Activated CD8-positive, alpha-beta memory T cell treated with anti-CD3 and anti-CD28 coated beads for 36 hours (primary cell): ENCODE data around the gene R3HDM2. TPM values are rescaled to one million over a fixed set of nuclear protein-coding genes. Genes with fewer than 3 reads are reported as not detected.
"Not testable (repeated sequence)": the region's sequence is repeated elsewhere in the genome, so short reads cannot be mapped to it uniquely, and the experiment has no call there.

ENCODE experiments used
- CTCF ChIA-PET: fragments of 350-600 bp; sonication (Branson Sonifier 250); formaldehyde crosslinking; loops from one replicate; lab custom pipeline; 2021; ENCODE audit warnings: antibody characterized with exemption; lab: Charles Lee
- POLR2A ChIA-PET: fragments of 350-600 bp; sonication (Branson Sonifier 250); formaldehyde crosslinking; loops from one replicate; lab custom pipeline; 2021; ENCODE audit warnings: antibody characterized with exemption; lab: Charles Lee
- total RNA-seq, 2 experiments: library from RNA; stranded (reverse); gene quantifications; one replicate each; pipeline ENCODE4 v1.2.3, GENCODE V29; 2021

Gene R3HDM2
- total RNA-seq, 2 experiments from 2014 or later = 28.0 to 29.7 TPM

DNA sequence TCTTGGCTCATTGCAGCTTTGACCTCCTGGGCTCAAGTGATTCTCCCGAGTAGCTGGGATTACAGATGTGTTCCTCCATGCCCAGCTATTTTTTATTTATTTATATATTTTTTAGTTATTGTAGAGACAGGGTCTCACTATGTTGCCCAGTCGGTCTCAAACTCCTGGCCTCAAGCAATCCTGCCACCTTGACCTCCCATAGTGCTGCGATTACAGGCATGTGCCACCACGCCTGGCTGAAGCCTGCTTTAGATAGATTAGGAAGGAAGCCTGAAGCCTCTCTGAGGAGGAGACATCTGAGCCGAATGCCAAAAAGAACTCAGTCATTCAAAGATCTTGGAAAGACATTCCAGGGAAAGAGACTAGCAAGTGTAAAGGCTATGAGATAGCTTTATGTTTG lies 13.9 kb upstream of the R3HDM2 start:
- POLR2A ChIA-PET = no interaction called here

DNA sequence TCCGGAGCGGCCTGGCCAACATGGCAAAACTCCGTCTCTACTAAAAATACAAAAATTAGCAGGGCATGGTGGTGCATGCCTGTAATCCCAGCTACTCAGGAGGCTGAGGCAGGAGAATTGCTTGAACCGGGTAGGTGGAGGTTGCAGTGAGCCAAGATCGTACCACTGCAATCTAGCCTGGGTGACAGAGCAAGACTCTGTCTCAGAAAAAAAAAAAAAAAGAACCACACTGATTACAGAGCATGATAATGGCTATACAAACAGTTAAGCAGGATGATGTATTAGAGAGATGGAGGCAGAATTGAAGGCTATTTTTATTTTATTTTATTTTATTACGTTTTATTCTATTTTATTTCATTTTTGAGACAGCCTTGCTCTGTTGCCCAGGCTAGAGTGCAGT lies 13.5 kb upstream of the R3HDM2 start:
- CTCF ChIA-PET, POLR2A ChIA-PET: not testable (repeated sequence)

More for the DNA sequence above, 13.9 kb upstream of the R3HDM2 start:
- CTCF ChIA-PET = no interaction called here

DNA sequence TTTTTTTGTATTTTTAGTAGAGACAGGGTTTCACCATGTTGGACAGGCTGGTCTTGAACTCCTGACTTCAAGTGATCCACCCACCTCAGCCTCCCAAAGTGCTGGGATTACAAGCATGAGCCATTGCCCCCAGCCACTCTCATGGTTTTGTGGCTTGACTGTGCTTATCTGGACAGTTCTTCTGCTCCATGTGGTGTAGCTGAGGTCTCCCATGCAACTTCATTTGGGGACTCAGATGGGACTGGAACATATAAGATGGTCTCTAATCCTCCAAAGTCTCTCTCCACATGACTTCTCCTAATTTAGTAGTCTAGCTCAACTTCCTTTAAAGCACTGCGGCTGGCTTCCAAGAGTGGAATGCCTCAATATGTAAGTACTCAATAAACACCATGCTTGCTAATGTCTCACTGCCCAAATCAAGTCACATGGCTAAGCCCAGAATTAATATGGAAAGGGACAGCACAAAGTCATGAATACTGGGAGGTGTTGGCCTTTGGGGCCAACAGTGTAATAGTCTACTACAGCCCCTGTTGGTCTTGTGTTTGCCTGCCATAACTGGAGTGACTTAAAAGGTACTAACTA lies 11.1 kb upstream of the R3HDM2 start:
- ChIA-PET POLR2A (no interaction called here), CTCF (interaction anchor here (2.3 kb wide), 1 partner anchor 11 kb away, joined by 10 read pairs; no protein-coding TSS in a partner anchor)

DNA sequence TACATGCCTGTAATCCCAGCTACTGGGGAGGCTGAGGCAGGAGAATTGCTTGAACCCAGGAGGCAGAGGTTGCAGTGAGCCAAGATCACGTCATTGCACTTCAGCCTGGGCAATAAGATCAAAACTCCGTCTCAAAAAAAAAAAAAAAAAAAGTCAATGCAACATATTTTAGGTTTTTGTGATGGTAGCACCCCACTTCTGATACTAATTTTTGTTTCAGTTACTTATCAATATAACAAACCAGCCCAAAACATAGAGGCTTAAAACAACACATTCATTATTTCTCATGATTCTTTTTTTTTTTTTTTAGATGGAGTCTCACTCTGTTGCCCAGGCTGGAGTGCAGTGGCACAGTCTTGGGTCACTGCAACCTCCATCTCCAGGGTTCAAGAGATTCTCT lies 10.6 kb upstream of the R3HDM2 start:
- CTCF ChIA-PET = interaction anchor here (2.3 kb wide), 1 partner anchor 11 kb away, joined by 10 read pairs; no protein-coding TSS in a partner anchor
- POLR2A ChIA-PET = not testable (repeated sequence)

DNA sequence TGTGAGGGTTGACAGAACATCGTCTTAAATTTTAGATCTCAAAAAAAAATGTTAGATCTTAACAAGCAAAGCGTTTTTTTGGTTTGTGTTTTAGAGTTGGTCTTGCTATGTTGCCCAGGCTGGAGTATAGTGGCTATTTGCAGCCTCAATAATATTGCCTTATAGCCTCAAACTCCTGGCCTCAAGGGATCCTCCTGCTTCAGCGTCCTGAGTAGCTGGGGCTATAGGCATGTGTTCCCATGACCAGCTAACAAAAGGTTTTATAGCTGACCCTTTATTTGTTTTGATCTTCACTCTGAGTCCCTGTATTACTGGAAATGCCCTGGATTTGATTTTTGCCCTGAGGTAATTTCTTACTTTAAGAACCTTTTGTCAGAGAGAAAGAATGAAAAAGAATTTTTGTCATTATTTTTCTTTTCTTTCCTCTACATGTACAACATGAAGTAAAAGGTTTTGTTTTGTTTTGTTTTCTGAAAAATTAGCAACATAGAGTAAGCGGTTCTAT lies 9.0 kb upstream of the R3HDM2 start:
- CTCF ChIA-PET = no interaction called here
- POLR2A ChIA-PET = no interaction called here

DNA sequence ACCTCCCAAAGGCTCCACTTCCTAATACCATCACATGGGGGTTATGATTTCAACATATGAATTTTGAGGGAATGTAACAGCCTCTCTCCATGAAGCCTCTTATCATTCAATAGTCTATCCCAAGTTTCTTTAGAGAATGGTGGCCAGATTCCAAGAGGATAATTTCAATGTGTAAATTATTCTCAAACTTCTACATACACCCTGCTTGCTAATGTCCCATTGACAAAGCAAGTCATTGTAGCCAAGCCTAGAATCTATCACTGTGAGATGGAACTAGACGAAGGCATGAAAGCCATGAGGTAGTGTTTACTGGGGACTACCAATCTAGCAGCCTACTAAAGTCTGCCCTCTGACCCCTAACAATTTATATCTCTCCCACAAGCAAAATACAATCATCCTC lies 7.6 kb upstream of the R3HDM2 start:
- POLR2A ChIA-PET = no interaction called here

DNA sequence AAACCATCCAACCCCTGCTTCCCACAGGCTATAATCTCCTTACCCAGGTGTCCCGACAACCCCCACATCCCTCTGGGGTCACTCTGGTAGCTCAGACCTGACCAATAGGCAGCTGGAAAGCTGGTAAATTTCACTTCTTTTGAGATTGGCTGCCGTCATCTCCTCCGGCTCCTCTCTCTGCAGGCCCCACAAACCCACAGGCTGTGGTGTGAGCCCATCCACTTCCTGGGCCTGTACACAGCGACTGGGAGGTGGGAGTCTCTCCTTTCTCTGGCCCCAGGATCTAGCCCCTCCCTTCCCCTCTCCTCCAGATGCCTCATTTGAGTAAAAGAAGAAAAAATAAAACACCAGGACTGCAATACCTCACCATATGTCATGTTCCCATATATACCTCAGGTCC lies 4.5 kb upstream of the R3HDM2 start:
- ChIA-PET POLR2A (no interaction called here), CTCF (interaction anchor here (0.7 to 1.2 kb wide), 5 partner anchors 24 to 194 kb away, joined by 3 to 5 read pairs (median 3); partner anchors contain the start of gene GLI1)

More for the DNA sequence above, 7.6 kb upstream of the R3HDM2 start:
- CTCF ChIA-PET = interaction anchor here (0.6 to 1.4 kb wide), 2 partner anchors 15 to 46 kb away, joined by 3 to 4 read pairs; no protein-coding TSS in a partner anchor

DNA sequence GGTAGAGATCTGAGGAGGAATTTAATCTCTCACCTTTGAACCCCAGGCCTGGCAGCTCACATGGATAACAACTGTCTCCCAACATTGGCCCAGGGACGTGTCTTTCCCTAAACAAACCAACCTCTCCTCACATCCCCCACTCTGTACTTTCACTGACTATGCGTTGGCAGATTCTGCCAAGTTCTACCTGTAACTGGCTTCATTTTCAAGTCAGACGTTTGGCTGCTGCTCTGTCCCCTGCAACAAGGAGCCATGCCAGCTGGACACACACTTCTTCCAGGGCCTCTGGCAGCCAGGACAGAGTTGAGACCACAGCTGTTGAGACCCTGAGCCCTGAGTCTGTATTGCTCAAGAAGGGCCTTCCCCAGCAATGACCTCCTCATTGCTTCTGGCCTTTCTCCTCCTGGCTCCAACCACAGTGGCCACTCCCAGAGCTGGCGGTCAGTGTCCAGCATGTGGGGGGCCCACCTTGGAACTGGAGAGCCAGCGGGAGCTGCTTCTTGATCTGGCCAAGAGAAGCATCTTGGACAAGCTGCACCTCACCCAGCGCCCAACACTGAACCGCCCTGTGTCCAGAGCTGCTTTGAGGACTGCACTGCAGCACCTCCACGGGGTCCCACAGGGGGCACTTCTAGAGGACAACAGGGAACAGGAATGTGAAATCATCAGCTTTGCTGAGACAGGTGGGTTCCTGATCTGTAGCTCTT lies 3.8 kb upstream of the R3HDM2 start, which contains the start of gene INHBC:
Gene INHBC (plus strand): TSS at position 268 of the 707 bp plus-strand sequence. CDS start 103 bp downstream, at position 371.
- ChIA-PET CTCF (interaction anchor here (0.8 to 1.2 kb wide), 5 partner anchors 24 to 193 kb away, joined by 3 to 5 read pairs (median 3); partner anchors contain the start of gene GLI1), POLR2A (no interaction called here)

DNA sequence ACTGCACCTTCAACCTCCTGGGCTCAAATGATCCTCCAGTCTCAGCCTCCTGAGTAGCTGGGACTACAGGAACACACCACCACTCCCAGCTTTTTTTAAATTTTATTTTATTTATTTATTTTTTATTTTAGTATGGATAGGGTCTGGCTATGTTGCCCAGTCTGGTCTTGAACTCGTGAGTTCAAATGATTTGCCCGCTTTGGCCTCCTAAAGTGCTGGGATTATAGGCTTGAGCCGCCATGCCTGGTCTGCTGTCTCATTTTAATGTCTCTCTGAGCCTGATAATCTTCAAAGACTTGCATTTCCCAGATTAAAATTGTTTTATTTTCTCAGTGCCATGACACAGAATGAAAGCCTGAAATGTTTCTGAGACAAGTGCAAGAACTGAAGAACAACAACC lies 2.5 kb upstream of the R3HDM2 start:
- POLR2A ChIA-PET = no interaction called here
- CTCF ChIA-PET = interaction anchor here (0.6 to 1.6 kb wide), 4 partner anchors 14 to 51 kb away, joined by 3 to 5 read pairs (median 4); no protein-coding TSS in a partner anchor

DNA sequence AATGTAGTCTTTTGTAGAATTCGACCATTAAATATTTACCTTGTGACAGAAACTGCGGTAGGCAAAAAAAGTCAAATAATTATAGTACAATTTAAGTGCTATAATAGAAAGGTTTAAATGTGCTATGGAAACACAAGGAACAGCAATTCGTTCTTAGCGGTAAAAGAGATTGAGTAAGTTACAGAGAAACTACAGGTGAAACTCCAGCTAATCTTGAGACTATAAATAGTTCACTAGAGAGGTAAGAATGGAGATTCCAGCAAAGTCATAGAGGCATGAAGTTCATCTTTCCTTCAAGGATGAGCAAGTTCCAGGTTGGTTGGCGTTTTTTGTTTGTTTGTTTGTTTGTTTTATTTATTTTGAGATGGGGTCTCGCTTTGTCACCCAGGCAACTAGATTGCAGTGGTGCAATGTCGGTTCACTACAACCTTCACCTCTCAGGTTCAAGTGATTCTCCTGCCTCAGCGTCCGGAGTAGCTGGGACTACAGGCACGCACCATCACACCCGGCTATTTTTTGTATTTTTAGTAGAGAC lies 878 bp upstream of the R3HDM2 start:
- POLR2A ChIA-PET = no interaction called here
- CTCF ChIA-PET = interaction anchor here (0.6 to 1.6 kb wide), 4 partner anchors 19 to 114 kb away, joined by 3 to 5 read pairs (median 4); no protein-coding TSS in a partner anchor

DNA sequence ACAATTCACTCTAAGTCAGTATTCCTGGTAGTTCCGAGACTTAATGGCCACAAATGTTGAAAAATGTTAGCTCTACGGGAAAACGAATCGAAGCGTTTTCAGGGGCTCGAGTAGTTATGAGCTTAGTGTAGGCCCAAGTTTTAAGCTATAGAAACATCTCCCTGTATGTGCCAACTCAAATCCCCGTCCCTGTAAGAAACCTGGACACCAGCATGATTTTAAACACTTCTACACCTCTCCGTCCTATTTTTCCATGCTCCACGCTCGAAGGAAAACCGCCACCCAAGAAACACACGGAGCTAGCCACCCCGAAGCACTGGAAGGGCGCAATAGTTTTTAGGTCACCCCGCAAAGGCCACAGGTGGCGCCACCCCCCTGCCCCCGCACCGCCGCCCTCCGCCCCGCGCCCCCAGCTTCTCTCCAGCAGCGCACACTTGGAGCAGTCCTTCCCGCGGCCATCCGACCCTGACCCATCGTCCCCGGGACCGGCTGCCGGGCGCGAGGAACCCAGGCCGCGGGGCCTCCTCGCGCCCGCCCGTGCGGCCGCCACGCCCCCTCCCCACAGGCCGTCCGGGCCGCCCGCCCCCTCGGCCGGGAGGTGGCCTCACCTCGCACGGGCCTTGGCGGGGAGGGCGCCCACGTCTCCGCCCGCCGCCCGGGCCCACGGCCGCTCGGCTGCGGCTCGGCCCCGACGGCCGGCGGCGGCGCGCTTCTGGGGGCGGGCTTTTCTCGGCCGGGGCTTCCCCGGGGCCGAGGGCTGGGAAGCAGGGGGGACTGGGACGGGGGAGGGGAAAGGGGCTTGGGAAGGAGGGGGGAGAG lies 522 bp downstream of the R3HDM2 start:
- POLR2A ChIA-PET = interaction anchor here (0.7 to 1.2 kb wide), 8 partner anchors 22 to 201 kb away, joined by 3 to 9 read pairs (median 4); partner anchors contain the start of genes INHBE and SHMT2

DNA sequence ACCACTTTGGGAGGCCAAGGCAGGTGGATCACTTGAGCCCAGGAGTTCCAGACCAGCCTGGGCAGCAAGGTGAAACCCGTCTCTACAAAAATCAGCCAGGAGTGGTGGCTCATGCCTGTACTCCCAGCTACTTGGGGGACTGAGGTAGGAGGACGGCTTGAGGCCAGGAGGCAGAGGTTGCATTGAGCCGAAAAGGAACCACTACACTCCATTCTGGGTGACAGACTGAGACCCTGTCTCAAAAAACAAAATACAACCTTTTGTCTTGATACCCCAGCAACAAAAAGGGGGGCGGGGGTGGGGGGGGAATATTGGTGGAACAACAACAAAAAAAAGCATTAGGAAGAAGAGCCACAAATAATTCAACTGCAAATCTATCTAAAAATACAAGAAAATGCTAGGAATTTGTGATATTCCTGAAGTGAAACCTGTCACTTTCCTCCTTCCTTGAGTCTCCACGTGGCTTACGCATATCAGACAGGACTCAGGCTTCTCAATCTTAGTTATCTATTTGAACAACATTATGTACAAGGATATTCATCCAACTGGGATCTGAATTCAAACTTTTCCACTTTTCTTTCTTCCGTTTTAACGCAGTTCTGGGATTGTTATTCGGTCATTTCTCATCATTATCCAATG lies 1.3 kb downstream of the R3HDM2 start:
- ChIA-PET CTCF (interaction anchor here (0.6 to 1.4 kb wide), 8 partner anchors 23 to 94 kb away, joined by 3 to 4 read pairs (median 3); partner anchors contain the start of genes GLI1 and INHBE), POLR2A (interaction anchor here (0.7 to 1.2 kb wide), 7 partner anchors 23 to 90 kb away, joined by 3 to 9 read pairs (median 4); partner anchors contain the start of gene INHBE)

More for the DNA sequence above, 522 bp downstream of the R3HDM2 start:
- CTCF ChIA-PET = interaction anchor here (0.9 to 1.4 kb wide), 6 partner anchors 22 to 32 kb away, joined by 3 to 4 read pairs (median 4); partner anchors contain the start of genes GLI1 and INHBE

DNA sequence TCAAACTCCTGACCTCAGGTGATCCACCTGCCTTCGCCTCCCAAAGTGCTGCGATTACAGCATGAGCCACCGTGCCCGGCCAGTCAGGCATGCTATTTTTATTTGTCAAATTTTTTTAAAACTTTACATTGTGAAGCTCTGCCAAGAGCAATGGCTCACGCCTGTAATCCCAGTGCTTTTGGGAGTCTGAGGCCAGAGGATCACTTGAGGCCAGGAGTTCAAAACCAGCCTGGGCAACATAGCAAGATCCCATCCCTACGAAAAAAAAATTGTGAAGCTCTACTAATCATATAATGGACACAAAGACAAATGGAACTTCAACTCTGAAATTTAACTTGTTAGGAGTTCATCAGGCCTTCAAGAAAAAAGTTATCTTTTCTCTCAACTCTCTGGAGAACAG lies 1.9 kb downstream of the R3HDM2 start:
- POLR2A ChIA-PET = no interaction called here
- CTCF ChIA-PET = interaction anchor here (0.6 to 1.4 kb wide), 3 partner anchors 24 to 93 kb away, joined by 3 read pairs; partner anchors contain the start of gene INHBE

DNA sequence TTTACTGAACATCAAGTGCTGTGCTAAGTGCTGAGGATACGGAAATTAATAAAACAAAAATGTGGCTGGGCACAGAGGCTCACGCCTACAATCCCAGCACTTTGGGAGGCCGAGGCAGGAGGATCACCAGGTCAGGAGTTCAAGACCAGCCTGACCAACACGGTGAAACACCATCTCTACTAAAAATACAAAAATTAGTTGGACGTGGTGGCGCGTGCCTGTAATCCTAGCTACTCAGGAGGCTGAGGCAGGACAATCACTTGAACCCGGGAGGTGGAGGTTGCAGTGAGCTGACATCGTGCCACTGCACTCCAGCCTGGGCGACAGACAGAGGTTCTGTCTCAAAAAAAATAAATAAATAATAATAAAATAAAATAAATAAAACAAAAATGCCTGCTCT lies 3.9 kb downstream of the R3HDM2 start:
- CTCF ChIA-PET = interaction anchor here (0.6 kb wide), 1 partner anchor 29 kb away, joined by 3 read pairs; no protein-coding TSS in a partner anchor
- POLR2A ChIA-PET = not testable (repeated sequence)

DNA sequence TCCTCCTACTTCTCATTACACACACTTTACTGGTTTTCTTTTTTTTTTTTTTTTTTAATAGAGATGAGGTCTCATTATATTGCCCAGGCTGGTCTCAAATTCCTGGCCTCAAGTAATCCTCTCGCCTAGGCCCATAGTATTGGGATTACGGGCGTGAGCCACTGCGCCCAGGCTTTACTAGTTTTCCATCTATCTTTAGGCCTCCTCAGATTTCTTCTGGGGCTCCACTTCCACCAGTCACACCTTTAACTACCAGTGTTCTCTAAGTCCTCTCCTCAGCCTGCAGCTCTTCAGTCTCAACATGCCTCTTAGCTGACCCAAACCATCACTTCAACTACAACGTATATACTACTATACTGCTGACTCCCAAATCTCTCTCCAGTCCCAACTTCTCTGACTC lies 10.4 kb downstream of the R3HDM2 start:
- ChIA-PET POLR2A (interaction anchor here (0.7 kb wide), 1 partner anchor 67 kb away, joined by 4 read pairs; no protein-coding TSS in a partner anchor), CTCF (no interaction called here)

DNA sequence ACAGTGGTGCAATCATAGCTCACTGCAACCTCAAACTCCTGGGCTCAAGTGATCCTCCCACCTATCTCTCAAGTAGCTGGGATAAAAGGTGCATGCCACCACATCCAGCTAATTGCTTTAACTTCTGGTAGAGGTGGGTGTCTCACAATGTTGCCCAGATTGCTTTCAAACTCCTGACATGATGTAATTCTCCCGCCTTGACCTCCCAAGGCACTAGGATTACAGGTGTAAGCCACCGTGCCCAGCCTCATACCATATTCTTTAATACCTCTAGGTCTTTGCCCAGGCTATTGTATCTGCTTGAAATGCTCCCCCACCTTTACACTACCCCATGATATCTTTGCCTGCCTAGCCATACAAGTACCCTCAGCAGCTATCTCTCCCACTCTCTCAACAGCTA lies 11.3 kb downstream of the R3HDM2 start:
- ChIA-PET CTCF (no interaction called here), POLR2A (no interaction called here)

DNA sequence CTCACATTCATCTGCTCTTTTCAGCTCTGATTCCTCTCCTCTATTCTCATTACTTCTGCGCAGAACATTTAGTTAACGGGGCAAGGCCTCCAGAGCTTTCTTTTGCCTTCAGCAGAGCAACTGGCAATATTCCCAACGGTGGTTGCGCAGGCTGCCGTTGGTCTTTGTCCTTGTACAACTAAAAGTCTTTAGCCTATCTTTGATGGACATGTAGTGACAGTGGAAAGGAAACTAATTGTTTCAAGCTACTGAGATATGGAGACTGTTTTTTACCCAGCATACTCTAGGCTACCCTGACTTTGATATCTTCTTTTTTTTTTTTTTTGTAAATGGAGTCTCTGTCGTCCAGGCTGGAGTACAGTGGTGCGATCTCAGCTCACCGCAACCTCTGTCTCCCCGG lies 12.6 kb downstream of the R3HDM2 start:
- CTCF ChIA-PET = interaction anchor here (0.5 to 0.8 kb wide), 3 partner anchors 8 to 141 kb away, joined by 3 read pairs; no protein-coding TSS in a partner anchor
- POLR2A ChIA-PET = no interaction called here
